Astrocyte (in vitro differentiated cells and primary cell): ENCODE results near the gene CYP4F8.

Experiments
- CTCF ChIP-seq: IDR thresholded peaks from 2 replicates; pipeline ENCODE4 v1.5.1; 2011; ENCODE audit warnings: low read depth, mild to moderate bottlenecking, inconsistent platforms, low read length, moderate library complexity; ENCODE audit not compliant: insufficient read depth
- EZH2 ChIP-seq: IDR thresholded peaks from 2 replicates; pipeline ENCODE4 v1.6.1; 2012; ENCODE audit warnings: mild to moderate bottlenecking, low read length, inconsistent platforms; ENCODE audit not compliant: insufficient read depth

DNA sequence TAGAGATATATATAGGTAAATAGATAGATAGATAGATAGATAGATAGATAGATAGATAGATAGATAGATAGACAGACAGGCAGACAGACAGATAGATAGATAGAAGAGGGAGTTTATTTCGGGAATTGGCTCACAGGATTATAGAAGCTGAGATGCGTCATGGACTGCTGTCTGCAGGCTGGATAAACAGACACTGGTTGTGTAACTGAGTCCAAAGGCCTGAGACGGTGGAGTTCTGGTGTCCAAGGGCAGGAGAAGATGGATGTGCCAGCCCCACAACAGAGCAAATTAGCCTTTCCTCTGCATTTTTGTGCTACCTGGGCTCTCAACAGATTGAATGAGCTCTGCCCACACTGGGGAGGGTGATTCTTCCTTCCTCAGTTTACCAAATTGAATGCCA lies 28.4 kb downstream of the CYP4F8 start:
- TF ChIP-seq CTCF (no peak), EZH2 (no peak)
